ENCODE data around the gene GCSH. TPM values are rescaled to one million over a fixed set of nuclear protein-coding genes. Genes with fewer than 3 reads are reported as not detected.

The GCSH gene
- 21.0 TPM for total RNA-seq

GRCh38 chr16:81095953-81096714, at the start of gene GCSH:
TSS of gene GCSH (minus strand) at chr16:81096395. CDS start at chr16:81096278, 117 bp downstream.

GRCh38 chr16:81077076-81077940, 18.9 kb downstream of the GCSH start, which contains the start of gene C16orf46:
TSS of gene C16orf46 (minus strand) at chr16:81077238. CDS start at chr16:81063955, 13,283 bp downstream.

GRCh38 chr16:81035398-81035974, 60.7 kb downstream of the GCSH start, which contains the start of gene ATMIN:
TSS of gene ATMIN (plus strand) at chr16:81035842. CDS start at chr16:81035871, 29 bp downstream.

Small RNAs within 50 kb of the gene (small RNA-seq; reads per million reads assigned to genes)
- not detected for gene AC092718.3 (ENCODE audit: low replicate concordance)
- gene RNU6-1191P (ENCODE audit: low replicate concordance): not detected

Other genes starting within 250 kb of the GCSH start
- 51.9 TPM for gene CMC2, start 89.5 kb downstream of the GCSH start, total RNA-seq
- 6.5 TPM for gene CENPN, start 89.2 kb downstream of the GCSH start, total RNA-seq
- gene ATMIN, start 60.6 kb downstream of the GCSH start, total RNA-seq: 29.7 TPM
- gene C16orf46, start 19.2 kb downstream of the GCSH start, total RNA-seq: 2.8 TPM
- 3.2 TPM for gene BCO1, start 142.3 kb upstream of the GCSH start, total RNA-seq
- gene GAN, start 218.6 kb upstream of the GCSH start, total RNA-seq: 9.1 TPM